GM23338 (cell line): ENCODE measurements around the gene ARID4B. TPM values are rescaled to one million over a fixed set of nuclear protein-coding genes. Genes with fewer than 3 reads are reported as not detected.

Source experiments
- ATAC-seq: fragments of 200-7000 bp; cut with Tn5 transposase; 3 replicates; pipeline ENCODE4 v1.9.1; 2020
- DNase-seq: peaks from one replicate; pipeline ENCODE4 v3.0.0-alpha.2; 2015; ENCODE audit warnings: low spot score
- H2AFZ ChIP-seq: fragments of 200-600 bp; sonication (generic); 2 replicates; pipeline ENCODE4 v1.8.0; 2016; ENCODE audit warnings: antibody characterized with exemption, mild to moderate bottlenecking, moderate library complexity
- H3F3A ChIP-seq: fragments of 200-600 bp; sonication (generic); replicated peaks from 2 replicates; pipeline ENCODE4 v1.8.0; 2017; ENCODE audit warnings: antibody characterized with exemption, mixed run types, low read depth
- H3K27ac ChIP-seq: fragments of 200-600 bp; sonication (generic); 2 replicates; pipeline ENCODE4 v1.6.1; 2016; ENCODE audit warnings: low read depth
- H3K27me3 ChIP-seq: fragments of 200-600 bp; sonication (generic); 2 replicates; pipeline ENCODE4 v1.8.0; 2016; ENCODE audit warnings: mild to moderate bottlenecking, mixed run types, moderate library complexity; ENCODE audit not compliant: insufficient read depth
- H3K36me3 ChIP-seq: fragments of 200-600 bp; sonication (generic); 2 replicates; pipeline ENCODE4 v1.8.0; 2016; ENCODE audit warnings: mild to moderate bottlenecking; ENCODE audit not compliant: insufficient read depth
- H3K4me1 ChIP-seq: fragments of 200-600 bp; sonication (generic); 2 replicates; pipeline ENCODE4 v1.8.0; 2016; ENCODE audit warnings: mild to moderate bottlenecking, moderate library complexity; ENCODE audit not compliant: insufficient read depth
- H3K4me2 ChIP-seq: fragments of 200-600 bp; sonication (generic); 2 replicates; pipeline ENCODE4 v1.7.1; 2017; ENCODE audit warnings: mixed run types
- H3K4me3 ChIP-seq: fragments of 200-600 bp; sonication (generic); 2 replicates; pipeline ENCODE4 v1.6.1; 2016; ENCODE audit warnings: mixed run types
- H3K79me2 ChIP-seq: fragments of 200-600 bp; sonication (generic); replicated peaks from 2 replicates; pipeline ENCODE4 v1.8.0; 2017; ENCODE audit warnings: mild to moderate bottlenecking; ENCODE audit not compliant: insufficient read depth
- H3K9me2 ChIP-seq: fragments of 200-600 bp; sonication (generic); 2 replicates; pipeline ENCODE4 v1.8.0; 2017; ENCODE audit not compliant: insufficient read depth
- H4K20me1 ChIP-seq: fragments of 200-600 bp; sonication (generic); replicated peaks from 2 replicates; pipeline ENCODE4 v1.8.0; 2017; ENCODE audit warnings: mild to moderate bottlenecking; ENCODE audit not compliant: insufficient read depth
- H3K27ac Mint-ChIP-seq: 2 replicates; pipeline ENCODE4 v1.8.0; 2020; ENCODE audit warnings: inconsistent platforms, mild to moderate bottlenecking, moderate library complexity, mixed read lengths
- H3K27me3 Mint-ChIP-seq: 3 replicates; pipeline ENCODE4 v1.8.0; 2022; ENCODE audit warnings: low read depth, mild to moderate bottlenecking, moderate library complexity, mixed read lengths, inconsistent platforms; ENCODE audit not compliant: insufficient read depth, poor library complexity
- H3K36me3 Mint-ChIP-seq: 3 replicates; pipeline ENCODE4 v1.8.0; 2021; ENCODE audit warnings: low read depth, mild to moderate bottlenecking, inconsistent platforms, moderate library complexity, mixed read lengths
- H3K4me1 Mint-ChIP-seq: 3 replicates; pipeline ENCODE4 v1.8.0; 2020; ENCODE audit warnings: mild to moderate bottlenecking, inconsistent platforms, mixed read lengths
- H3K4me3 Mint-ChIP-seq: 3 replicates; pipeline ENCODE4 v1.8.0; 2021; ENCODE audit warnings: moderate library complexity, mild to moderate bottlenecking, inconsistent platforms, mixed read lengths
- H3K9me3 Mint-ChIP-seq: 3 replicates; pipeline ENCODE4 v1.8.0; 2020; ENCODE audit warnings: moderate library complexity, mild to moderate bottlenecking, inconsistent platforms, mixed read lengths
- EZH2 ChIP-seq: fragments of 200-600 bp; sonication (generic); IDR thresholded peaks from one replicate; pipeline ENCODE4 v1.8.0; 2017; ENCODE audit warnings: antibody characterized with exemption, mild to moderate bottlenecking, low read depth; ENCODE audit not compliant: unreplicated experiment
- EZH2phosphoT487 ChIP-seq: fragments of 200-600 bp; sonication (generic); IDR thresholded peaks from one replicate; pipeline ENCODE4 v1.8.1; 2018; ENCODE audit warnings: antibody characterized with exemption; ENCODE audit not compliant: unreplicated experiment
- JUNB ChIP-seq: IDR thresholded peaks from one replicate; pipeline ENCODE4 v1.6.1; 2016; ENCODE audit warnings: antibody characterized with exemption; ENCODE audit not compliant: unreplicated experiment
- NANOG ChIP-seq: IDR thresholded peaks from 2 replicates; pipeline ENCODE4 v1.6.1; 2016; ENCODE audit warnings: antibody characterized with exemption, borderline replicate concordance
- POLR2AphosphoS5 ChIP-seq: IDR thresholded peaks from 2 replicates; pipeline ENCODE4 v1.6.1; 2016; ENCODE audit warnings: antibody characterized with exemption, low read depth
- ZNF114 ChIP-seq: fragments of 250-450 bp; sonication (Bioruptor Pico); IDR thresholded peaks from 2 replicates; pipeline ENCODE4 v1.5.0; 2020; ENCODE audit warnings: mild to moderate bottlenecking, moderate library complexity
- ZNF331 ChIP-seq: fragments of 250-450 bp; sonication (Bioruptor Pico); IDR thresholded peaks from 2 replicates; pipeline ENCODE4 v1.5.0; 2020; ENCODE audit warnings: low read depth, mild to moderate bottlenecking, moderate library complexity
- polyA plus RNA-seq: library from polyadenylated mRNA; unstranded; fragments of >200 nt; fragmentation: Nextera tagmentation; extraction: Ambion mirVana; gene quantifications from 2 replicates; pipeline ENCODE4 v1.2.1, GENCODE V29; 2016
- total RNA-seq: library from RNA; depleted of rRNA; stranded (reverse); fragments of >200 nt; shearing (Covaris generic); gene quantifications from 2 replicates; pipeline ENCODE4 v1.2.3, GENCODE V29; 2014
- TF ChIP-seq, protein P1 (sequence below): IDR thresholded peaks from one replicate; pipeline ENCODE4 v1.6.1; 2018; ENCODE audit warnings: antibody characterized with exemption; ENCODE audit not compliant: unreplicated experiment
- TF ChIP-seq, protein P2 (sequence below): IDR thresholded peaks from 2 replicates; pipeline ENCODE4 v1.6.1; 2016; ENCODE audit warnings: antibody characterized with exemption
- TF ChIP-seq, protein P3 (sequence below): fragments of 250-450 bp; sonication (Bioruptor Pico); IDR thresholded peaks from 2 replicates; pipeline ENCODE4 v1.5.0; 2020; ENCODE audit warnings: mild to moderate bottlenecking, moderate library complexity

ARID4B gene
- total and polyA plus RNA-seq, 2 experiments from 2014 or later, result 25.1 to 59.8 TPM

DNA sequence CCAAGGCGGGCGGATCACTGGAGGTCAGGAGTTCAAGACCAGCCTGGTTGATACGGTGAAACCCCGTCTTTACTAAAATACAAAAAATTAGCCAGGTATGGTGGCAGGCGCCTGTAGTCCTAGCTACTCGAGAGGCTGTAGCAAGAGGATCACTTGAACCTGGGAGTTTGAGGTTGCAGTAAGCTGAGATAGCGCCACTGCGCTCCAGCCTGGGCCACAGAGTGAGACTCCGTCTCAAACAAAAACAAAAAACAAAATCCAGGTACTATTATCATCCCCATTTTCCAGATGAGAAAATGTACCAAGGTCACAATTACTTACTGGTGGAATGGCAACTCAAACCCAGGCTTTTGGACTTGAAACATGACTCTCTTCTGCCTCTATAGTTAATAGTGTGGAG, 203.9 kb downstream of the ARID4B start:
- Histone ChIP-seq H3F3A (no peaks in the 10 kb centered on the region; the same call in 1 of the 2 replicates), H3K9me2 (no peaks in the 10 kb centered on the region), H3K4me1 (peaks cover 22% of the 10 kb centered on the region), H3K36me3 (peaks cover 58% of the 10 kb centered on the region), H3K27ac (no peak overlapping the region), H3K27me3 (no peaks in the 10 kb centered on the region), H3K79me2 (peaks cover 95% of the 10 kb centered on the region), H3K4me3 (no peak overlapping the region), H4K20me1 (peaks cover 60% of the 10 kb centered on the region), H2AFZ (no peak overlapping the region), H3K4me2 (peak overlapping the region; percentile 56; the same call in 1 of the 2 replicates)
- H3K27ac Mint-ChIP-seq, result peak overlapping the region; percentile 61; the same call in 1 of the 2 replicates
- no peak overlapping the region for H3K4me3 Mint-ChIP-seq
- ATAC-seq (no peak), DNase-seq (no peak)
- H3K36me3 Mint-ChIP-seq, result peaks cover 80% of the 10 kb centered on the region
- H3K4me1 Mint-ChIP-seq, result peaks cover 15% of the 10 kb centered on the region; the same call in 2 of the 3 replicates
- peaks cover 13% of the 10 kb centered on the region for H3K27me3 Mint-ChIP-seq
- H3K9me3 Mint-ChIP-seq, result no peaks in the 10 kb centered on the region; the same call in 2 of the 3 replicates
- TF ChIP-seq, protein P1, sequence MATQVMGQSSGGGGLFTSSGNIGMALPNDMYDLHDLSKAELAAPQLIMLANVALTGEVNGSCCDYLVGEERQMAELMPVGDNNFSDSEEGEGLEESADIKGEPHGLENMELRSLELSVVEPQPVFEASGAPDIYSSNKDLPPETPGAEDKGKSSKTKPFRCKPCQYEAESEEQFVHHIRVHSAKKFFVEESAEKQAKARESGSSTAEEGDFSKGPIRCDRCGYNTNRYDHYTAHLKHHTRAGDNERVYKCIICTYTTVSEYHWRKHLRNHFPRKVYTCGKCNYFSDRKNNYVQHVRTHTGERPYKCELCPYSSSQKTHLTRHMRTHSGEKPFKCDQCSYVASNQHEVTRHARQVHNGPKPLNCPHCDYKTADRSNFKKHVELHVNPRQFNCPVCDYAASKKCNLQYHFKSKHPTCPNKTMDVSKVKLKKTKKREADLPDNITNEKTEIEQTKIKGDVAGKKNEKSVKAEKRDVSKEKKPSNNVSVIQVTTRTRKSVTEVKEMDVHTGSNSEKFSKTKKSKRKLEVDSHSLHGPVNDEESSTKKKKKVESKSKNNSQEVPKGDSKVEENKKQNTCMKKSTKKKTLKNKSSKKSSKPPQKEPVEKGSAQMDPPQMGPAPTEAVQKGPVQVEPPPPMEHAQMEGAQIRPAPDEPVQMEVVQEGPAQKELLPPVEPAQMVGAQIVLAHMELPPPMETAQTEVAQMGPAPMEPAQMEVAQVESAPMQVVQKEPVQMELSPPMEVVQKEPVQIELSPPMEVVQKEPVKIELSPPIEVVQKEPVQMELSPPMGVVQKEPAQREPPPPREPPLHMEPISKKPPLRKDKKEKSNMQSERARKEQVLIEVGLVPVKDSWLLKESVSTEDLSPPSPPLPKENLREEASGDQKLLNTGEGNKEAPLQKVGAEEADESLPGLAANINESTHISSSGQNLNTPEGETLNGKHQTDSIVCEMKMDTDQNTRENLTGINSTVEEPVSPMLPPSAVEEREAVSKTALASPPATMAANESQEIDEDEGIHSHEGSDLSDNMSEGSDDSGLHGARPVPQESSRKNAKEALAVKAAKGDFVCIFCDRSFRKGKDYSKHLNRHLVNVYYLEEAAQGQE, result no peak
- TF ChIP-seq NANOG (no peak), ZNF331 (CRISPR knock-in tag) (no peak), JUNB (no peak)

DNA sequence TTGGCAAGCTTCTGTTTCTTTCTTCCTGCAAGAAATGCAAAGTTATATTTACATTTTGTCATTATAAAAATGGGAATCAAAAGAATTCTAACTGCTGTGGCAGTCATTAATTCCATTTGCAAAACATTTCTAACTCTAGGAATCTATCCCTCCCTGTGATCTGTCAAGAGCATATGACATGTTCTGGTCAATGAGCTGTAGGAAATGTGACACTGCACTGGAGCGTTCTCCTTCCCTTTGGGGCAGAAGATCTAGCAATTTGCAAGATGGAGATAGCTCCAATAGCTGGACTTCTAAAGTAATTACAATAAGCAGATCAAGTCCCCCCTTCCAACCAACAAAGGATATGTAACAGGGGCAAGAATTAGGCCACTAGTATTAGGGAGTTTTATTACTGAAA, 205.6 kb downstream of the ARID4B start:
- Histone ChIP-seq H3K9me2 (no peaks in the 10 kb centered on the region), H3K4me3 (no peak overlapping the region), H3K36me3 (peaks cover 75% of the 10 kb centered on the region)
- TF ChIP-seq, protein P2, sequence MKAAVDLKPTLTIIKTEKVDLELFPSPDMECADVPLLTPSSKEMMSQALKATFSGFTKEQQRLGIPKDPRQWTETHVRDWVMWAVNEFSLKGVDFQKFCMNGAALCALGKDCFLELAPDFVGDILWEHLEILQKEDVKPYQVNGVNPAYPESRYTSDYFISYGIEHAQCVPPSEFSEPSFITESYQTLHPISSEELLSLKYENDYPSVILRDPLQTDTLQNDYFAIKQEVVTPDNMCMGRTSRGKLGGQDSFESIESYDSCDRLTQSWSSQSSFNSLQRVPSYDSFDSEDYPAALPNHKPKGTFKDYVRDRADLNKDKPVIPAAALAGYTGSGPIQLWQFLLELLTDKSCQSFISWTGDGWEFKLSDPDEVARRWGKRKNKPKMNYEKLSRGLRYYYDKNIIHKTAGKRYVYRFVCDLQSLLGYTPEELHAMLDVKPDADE, result no peak
- TF ChIP-seq POLR2AphosphoS5 (no peak), NANOG (no peak), JUNB (no peak), ZNF114 (CRISPR knock-in tag) (no peak), EZH2phosphoT487 (no peak), ZNF331 (CRISPR knock-in tag) (no peak), EZH2 (no peak)
- TF ChIP-seq, protein P3, sequence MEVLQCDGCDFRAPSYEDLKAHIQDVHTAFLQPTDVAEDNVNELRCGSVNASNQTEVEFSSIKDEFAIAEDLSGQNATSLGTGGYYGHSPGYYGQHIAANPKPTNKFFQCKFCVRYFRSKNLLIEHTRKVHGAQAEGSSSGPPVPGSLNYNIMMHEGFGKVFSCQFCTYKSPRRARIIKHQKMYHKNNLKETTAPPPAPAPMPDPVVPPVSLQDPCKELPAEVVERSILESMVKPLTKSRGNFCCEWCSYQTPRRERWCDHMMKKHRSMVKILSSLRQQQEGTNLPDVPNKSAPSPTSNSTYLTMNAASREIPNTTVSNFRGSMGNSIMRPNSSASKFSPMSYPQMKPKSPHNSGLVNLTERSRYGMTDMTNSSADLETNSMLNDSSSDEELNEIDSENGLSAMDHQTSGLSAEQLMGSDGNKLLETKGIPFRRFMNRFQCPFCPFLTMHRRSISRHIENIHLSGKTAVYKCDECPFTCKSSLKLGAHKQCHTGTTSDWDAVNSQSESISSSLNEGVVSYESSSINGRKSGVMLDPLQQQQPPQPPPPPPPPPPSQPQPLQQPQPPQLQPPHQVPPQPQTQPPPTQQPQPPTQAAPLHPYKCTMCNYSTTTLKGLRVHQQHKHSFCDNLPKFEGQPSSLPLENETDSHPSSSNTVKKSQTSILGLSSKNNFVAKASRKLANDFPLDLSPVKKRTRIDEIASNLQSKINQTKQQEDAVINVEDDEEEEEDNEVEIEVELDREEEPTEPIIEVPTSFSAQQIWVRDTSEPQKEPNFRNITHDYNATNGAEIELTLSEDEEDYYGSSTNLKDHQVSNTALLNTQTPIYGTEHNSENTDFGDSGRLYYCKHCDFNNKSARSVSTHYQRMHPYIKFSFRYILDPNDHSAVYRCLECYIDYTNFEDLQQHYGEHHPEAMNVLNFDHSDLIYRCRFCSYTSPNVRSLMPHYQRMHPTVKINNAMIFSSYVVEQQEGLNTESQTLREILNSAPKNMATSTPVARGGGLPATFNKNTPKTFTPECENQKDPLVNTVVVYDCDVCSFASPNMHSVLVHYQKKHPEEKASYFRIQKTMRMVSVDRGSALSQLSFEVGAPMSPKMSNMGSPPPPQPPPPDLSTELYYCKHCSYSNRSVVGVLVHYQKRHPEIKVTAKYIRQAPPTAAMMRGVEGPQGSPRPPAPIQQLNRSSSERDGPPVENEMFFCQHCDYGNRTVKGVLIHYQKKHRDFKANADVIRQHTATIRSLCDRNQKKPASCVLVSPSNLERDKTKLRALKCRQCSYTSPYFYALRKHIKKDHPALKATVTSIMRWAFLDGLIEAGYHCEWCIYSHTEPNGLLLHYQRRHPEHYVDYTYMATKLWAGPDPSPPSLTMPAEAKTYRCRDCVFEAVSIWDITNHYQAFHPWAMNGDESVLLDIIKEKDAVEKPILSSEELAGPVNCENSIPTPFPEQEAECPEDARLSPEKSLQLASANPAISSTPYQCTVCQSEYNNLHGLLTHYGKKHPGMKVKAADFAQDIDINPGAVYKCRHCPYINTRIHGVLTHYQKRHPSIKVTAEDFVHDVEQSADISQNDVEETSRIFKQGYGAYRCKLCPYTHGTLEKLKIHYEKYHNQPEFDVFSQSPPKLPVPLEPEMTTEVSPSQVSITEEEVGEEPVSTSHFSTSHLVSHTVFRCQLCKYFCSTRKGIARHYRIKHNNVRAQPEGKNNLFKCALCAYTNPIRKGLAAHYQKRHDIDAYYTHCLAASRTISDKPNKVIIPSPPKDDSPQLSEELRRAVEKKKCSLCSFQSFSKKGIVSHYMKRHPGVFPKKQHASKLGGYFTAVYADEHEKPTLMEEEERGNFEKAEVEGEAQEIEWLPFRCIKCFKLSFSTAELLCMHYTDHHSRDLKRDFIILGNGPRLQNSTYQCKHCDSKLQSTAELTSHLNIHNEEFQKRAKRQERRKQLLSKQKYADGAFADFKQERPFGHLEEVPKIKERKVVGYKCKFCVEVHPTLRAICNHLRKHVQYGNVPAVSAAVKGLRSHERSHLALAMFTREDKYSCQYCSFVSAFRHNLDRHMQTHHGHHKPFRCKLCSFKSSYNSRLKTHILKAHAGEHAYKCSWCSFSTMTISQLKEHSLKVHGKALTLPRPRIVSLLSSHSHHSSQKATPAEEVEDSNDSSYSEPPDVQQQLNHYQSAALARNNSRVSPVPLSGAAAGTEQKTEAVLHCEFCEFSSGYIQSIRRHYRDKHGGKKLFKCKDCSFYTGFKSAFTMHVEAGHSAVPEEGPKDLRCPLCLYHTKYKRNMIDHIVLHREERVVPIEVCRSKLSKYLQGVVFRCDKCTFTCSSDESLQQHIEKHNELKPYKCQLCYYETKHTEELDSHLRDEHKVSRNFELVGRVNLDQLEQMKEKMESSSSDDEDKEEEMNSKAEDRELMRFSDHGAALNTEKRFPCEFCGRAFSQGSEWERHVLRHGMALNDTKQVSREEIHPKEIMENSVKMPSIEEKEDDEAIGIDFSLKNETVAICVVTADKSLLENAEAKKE (CRISPR knock-in tag), result no peak

More for the DNA sequence above, 205.6 kb downstream of the ARID4B start:
- Mint-ChIP-seq H3K27me3 (peaks cover 5% of the 10 kb centered on the region), H3K9me3 (no peaks in the 10 kb centered on the region), H3K36me3 (peaks cover 87% of the 10 kb centered on the region), H3K4me3 (no peak overlapping the region), H3K27ac (no peak overlapping the region), H3K4me1 (peaks cover 15% of the 10 kb centered on the region; the same call in 2 of the 3 replicates)
- H4K20me1 ChIP-seq, result peaks cover 66% of the 10 kb centered on the region
- H3K79me2 ChIP-seq, result peaks cover 100% of the 10 kb centered on the region
- H3K27ac ChIP-seq, result no peak overlapping the region
- no peak overlapping the region for H3K4me2 ChIP-seq
- ATAC-seq, result no peak
- H3K4me1 ChIP-seq, result peaks cover 16% of the 10 kb centered on the region
- no peak overlapping the region for H2AFZ ChIP-seq
- no peak for DNase-seq
- H3K27me3 ChIP-seq, result no peaks in the 10 kb centered on the region
- H3F3A ChIP-seq, result peaks cover 4% of the 10 kb centered on the region; the same call in 1 of the 2 replicates
